Epidermal melanocyte (primary cell): ENCODE data around the gene CENPW.

Source experiments
- DNase-seq: peaks from one replicate; pipeline ENCODE4 v3.0.0; 2011; ENCODE audit warnings: low spot score; ENCODE audit not compliant: insufficient read length

CENPW gene

DNA sequence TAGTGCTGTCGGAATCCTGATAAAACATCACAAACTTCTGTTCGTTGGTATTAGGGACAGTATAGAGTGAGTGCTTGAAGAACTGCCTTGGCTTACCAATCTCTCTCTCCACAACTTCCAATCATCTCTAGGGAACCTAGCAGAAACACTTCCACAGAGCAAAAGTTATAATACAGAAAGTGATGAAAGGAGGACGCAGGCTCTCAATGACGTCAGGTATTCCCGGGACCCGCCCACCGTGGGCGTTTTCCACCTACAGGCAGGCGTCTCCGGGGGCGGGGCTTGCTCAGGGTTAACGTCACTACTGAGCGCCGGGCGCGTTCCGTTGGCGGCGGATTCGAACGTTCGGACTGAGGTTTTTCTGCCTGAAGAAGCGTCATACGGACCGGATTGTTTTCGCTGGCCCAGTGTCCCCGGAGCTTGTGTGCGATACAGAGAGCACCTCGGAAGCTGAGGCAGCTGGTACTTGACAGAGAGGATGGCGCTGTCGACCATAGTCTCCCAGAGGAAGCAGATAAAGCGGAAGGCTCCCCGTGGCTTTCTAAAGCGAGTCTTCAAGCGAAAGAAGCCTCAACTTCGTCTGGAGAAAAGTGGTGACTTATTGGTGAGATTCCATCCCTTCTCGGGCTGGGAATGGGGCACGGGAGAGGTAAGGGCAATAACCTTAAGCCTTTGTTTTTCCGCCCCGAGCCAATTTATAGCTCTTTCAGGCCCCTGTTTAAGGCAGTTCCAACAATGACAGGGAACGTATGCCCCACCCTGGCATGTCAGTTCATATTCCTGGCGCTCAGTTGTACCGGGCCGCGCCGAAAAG lies at the start of gene CENPW:
Gene CENPW, plus strand, starts transcription at position 320 of the 814 bp plus-strand sequence. Its CDS starts 159 bp downstream, at position 479.
- DNase-seq, result peak; percentile 76

DNA sequence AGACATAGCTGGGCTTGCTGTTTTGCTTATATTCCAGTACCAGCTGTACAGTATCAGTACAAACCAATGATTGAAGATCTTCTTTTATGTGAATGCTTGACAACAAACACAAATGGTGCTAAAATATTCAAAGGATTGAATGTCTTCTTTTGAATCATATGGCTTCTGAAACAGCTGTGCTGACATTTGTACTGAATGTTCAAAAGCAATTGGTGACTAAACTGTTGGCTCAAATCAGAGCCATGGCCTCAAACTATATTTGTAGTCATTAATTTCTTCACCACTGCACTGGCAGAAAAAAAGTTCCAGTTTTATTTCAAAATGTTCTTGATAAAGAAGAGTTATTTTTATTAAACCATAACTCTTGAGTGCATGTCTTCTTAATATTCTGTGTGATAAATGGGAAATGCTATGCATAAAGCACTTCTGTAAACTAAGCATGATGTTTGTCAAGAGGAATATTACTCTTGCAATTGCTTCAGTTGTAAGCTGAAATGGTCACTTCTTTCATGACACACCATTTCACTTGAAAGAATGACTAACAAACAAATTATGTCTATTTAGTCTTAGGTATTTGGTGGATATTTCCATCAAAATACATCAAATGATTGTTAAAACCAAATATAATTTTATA lies 45.9 kb upstream of the CENPW start:
- DNase-seq, result no peak

DNA sequence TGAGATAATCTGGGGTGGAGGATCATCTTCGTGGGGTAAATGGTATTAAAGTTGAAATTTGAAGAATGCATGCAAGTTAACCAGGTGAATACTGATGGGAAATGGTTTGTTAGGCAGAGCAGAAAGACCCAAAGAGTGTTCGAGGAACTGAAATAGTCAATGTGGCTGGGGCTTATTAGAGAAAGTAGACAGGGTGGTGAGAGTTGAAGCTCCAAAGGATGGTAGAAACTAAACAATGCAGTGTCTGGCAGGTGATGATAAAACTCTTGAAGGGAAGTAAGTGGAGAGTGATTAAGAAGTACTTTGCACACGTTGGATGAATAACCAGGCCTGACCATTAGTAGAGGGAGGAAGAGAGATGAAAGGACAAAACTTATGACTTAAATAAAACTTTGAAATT lies 39.8 kb upstream of the CENPW start:
- no peak for DNase-seq

DNA sequence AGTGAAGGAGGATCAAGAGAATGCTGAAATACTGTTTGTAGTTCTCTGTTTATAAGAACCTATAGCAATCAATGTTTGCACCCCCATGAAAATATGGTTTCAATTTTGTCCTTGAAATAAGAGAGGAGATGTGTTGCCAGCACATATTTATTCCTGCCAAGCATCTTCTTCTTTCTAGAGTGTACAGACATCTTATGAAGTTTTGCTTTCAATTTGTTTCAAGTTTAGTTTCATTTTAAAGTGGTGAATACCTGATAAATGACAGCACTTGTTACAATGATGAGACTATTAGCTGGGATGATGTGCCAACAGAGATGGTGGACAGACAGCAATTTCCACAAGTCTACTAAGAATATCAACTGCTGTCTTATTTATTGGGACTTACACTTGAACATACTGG lies 39.2 kb upstream of the CENPW start:
- no peak for DNase-seq

DNA sequence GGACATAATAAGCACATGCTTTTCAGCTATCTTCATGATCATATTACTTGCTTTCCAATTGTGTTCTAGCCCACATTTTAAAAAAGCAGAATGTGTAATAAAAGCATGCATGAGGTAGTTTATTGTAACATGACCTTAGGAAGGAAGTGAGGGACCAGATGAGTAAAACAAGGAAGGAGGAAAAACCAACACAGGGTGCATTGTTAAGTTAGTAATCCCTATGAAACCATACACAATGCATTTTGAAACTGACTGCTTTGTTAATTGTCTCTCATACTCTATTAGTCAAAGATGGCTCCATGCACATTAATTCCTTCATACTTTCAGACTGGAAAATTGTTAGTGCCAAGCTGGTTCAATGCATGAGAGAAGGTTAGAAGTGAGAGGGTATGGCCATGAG lies 37.7 kb upstream of the CENPW start:
- no peak for DNase-seq

DNA sequence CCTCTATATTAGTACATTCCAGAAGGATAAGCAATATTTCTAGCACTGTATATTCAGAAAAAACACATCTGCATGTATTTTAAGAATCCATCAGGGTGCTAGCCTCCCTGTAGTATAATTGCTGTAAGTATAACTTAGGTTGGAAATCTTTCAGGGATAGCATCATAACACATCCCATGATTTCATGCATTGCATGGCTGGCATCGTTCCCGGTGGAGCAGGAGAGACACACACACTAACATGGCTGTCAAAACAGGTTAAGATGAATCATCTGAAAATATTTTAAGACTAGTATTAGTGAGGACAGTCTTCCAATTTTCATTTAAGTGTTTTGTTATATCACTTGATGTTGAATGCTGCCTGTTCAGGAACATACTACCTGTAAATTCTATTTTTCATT lies 32.1 kb upstream of the CENPW start:
- no peak for DNase-seq

DNA sequence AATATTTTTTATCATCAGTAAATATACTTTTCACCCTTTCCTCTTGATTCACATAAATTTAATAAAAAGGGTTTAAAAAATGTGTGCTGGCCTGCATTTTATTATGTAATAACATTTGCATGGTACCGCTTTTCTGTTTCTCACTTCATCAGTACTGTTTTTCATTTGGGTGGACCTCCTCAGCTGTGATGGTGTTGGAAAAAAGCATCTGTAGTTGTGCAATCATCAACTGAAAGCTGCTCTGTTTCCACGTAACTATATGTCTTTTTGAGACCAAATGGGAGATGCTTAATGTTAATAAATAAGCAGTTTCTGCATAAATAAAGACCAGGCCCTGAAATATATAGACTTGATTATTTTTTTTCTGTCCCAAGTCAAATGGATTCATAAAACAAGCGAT lies 31.6 kb upstream of the CENPW start:
- DNase-seq, result no peak

DNA sequence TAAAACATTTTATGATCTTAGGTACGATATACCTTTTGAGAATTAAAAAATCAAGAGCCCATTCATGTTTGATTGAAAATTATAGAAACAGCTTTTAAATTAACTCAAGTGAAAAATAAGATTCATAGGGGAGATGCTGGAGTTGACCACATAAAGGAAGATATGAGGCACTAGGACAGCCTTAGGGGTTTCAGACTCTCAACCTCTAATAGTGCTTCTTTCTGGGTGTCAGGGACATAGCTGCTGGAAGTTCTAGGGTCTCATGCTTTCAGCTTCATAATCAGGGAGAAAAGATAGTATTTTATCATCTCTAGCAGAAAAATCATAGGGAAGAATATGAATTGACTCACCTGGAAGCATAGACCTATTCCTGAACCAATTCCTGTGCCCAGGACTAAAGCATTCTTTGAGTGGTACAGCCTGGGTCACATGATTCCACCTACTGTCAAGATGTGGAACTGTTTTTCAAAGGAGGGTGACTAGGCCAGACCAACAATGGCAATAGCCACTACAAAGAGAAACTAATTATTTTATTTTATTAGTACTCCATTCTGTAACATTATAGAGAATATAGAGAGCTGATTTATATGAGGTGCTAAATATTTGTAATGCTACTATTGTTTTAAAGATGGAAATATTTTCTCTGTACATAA lies 27.8 kb upstream of the CENPW start:
- no peak for DNase-seq

DNA sequence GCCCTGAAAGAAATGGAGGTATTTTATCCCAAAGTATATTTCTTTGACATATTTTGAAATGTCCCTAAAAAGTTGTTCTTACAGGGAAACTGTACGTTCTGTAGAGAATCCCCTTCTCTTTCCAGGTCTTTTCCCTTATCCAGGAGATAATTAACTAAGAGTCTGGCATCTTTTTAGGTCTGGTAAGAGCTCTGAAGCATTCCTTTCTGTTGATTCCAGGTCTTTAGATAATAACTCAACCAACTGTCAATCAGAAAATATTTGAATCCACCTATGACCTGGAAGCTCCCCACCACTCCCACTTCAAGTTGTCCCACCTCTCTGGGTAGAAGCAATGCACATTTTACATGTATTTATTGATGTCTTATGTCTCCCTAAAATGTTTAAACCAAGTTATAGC lies 26.0 kb upstream of the CENPW start:
- no peak for DNase-seq

DNA sequence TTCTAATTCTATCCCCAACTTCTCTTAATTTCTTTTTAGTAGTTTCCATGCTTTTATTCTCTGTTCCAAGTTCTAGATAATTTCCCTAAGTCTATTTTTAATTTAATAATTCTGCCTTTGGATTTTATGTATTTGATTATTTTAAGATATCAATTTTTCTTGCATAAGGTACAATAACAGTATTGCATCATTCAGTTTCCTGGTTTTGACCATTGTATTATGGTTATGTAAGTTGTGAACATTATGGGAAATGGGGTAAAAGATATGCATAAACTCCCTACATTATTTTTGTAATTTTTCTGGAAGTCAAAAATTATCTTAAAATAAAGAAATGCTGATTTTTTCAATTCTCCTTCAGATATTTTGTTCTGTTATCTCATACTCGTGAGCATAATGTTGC lies 21.1 kb upstream of the CENPW start:
- DNase-seq, result no peak

DNA sequence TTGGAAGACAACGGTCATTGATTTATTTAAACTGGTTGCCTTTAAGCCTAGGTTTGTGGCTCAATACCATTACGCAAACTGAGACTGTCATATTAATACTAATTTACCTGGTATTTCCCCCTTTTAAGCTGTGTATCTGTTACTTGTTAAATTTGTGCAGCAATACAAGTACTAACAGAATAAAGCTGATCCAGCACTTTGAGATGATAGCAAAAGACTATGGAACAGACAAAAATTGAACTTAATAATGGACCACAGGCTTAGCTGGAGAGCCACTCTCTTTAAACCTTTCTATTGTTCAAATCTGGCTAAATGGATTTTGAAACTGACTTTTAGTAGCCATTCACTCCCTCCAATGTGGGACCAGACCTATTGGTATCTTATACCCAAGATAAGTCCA lies 6.2 kb upstream of the CENPW start:
- DNase-seq, result no peak

DNA sequence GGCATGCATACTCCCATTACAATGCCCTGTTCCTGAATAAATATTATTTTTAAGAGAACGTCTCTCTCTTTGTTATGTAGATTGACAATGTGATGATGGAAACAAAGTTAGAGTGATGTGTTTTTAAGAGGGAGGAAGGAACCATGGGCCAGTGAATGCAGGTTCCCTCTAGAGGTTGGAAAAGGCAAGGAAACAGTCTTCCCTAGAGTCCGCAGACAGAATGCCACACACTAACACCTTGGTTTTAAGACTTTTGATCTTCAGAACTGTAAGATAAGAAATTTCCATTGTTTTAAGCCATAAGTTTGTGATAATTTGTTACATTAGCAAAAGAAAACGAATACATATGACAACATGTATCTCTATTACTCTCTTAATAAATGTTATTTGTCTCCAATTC lies 4.7 kb upstream of the CENPW start:
- no peak for DNase-seq

DNA sequence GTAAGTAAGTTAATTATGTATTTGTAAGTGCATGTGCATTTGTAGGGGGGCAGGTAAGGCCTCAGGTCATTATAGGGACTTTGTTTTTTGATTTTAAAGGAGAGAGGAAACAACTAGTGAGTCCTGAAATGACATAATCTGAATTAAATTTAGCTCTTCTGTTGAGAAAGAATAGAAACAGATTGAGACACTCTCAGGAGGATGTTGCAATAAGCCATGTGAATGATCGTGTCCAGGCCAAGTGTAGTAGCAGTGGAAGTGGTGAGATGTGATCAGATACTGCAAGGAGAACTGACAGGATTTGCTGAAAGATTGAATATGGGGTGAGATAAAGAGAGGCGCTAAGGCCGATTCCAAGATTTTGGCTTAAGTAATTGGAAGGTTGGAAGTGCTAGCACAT lies 2.6 kb upstream of the CENPW start:
- peak; percentile 30 for DNase-seq

DNA sequence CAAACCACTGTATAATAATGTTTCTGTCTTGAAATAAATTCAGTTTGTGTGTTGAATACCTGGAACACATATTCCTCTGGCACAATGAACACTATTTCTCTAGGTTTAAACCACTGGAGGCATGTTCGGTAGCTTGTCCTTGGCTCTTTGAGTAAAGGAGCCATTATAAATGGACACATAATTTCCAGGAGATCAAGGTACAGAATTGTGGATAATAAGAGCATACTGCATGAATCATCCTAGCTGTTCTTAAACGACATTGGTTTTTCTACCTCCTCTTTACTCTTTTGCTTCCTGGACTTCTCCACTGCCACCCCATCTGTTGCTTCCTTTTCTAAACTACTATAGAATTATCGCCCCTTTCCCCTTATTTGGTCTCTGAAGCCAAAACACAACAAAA lies 1.2 kb downstream of the CENPW start:
- DNase-seq, result no peak

DNA sequence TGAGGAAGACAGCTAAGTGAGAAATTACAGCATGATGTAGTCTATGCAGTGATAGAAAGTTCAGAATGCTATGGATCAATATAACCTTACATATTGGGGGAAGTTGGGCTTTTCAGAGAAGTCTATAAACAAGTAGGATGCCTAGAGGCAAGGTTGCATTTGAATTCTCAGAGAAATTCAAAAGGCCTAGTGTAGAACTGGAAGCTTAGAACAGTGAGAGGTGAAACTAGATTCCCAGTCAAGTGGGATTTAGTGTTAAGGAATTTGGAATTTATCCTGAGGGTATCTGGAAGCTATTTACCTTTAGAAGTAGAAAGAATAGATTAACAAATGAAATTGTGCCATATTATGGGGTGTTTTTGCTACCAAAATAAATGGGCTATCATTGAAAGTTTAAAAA lies 4.3 kb downstream of the CENPW start:
- no peak for DNase-seq

DNA sequence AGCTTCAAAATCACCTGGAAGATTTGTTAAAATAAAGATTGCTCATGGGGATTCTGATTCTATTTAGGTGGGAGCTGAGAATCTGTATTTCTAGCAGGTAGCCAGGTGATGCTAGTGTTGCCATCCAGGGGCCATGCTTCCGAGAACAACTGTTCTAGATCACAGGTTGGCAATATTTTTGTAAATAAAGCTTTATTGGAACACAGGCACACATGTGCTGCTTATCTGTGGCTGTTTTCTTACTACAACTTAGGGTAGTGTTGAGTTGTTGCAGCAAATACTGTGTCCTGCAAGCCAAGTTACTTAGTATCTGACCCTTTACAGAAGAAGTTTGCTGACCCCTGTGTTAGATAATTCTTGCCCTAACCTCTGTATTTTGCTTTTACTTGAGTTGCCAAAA lies 12.0 kb downstream of the CENPW start:
- DNase-seq, result no peak

DNA sequence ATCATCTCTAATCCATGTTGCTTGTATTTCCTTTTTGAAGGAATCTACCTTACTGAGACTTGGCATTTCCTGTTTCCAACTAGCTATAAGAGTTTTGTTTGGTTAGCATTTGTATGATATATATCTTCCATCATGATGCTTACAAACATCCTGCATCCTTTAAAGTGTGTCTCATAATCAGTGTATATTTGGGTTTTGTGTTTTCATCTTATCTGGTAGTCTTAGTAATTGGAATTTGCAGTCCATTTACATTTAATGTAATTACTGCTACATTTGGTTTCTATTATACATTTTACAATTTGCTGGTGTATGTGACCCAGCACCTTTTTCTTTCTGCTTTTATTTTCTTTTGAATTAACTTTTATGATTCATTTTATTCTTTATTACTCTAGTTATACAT lies 12.6 kb downstream of the CENPW start:
- no peak for DNase-seq

DNA sequence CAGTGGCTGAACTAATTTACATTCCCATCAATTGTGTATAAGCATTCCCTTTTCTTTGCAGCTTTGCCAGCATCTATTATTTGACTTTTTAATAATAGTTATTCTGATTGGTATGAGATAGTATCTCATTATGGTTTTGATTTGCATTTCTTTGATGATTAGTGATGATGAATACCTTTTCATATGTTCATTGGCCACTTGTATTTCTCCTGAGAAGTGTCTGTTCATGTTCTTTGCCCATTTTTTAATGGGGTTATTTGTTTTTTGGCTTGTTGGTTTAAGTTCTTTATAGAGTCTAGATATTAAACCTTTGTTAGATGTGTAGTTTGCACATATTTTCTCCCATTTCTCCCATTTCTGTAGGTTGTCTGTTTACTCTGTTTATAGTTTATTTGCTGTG lies 16.6 kb downstream of the CENPW start:
- no peak for DNase-seq

DNA sequence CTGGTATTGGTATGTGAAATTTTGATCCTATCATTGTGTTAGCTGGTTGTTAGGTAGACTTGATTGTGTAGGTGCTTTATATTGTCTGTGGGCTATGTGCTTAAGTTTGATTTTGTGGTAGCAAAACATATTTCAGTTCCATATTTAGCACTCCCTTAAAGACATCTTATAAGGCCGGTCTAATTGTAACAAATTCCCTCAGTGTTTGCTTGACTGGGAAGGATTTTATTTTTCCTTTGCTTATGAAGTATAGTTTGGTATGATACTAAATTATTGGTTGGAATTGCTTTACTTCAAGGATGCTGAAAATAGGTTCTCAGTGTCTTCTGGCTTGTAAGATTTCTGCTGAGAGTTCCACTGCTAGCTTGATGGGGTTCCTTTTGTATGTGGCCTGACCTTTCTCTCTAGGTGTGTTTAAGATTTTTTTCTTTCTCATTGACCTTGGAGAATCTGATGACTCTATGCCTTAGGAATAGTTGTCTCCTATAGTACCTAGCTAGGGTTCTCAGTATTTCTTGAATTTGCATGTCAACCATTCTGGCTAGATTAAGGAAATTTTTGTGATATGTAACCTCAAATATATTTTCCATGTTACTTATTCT lies 20.1 kb downstream of the CENPW start:
- no peak for DNase-seq

DNA sequence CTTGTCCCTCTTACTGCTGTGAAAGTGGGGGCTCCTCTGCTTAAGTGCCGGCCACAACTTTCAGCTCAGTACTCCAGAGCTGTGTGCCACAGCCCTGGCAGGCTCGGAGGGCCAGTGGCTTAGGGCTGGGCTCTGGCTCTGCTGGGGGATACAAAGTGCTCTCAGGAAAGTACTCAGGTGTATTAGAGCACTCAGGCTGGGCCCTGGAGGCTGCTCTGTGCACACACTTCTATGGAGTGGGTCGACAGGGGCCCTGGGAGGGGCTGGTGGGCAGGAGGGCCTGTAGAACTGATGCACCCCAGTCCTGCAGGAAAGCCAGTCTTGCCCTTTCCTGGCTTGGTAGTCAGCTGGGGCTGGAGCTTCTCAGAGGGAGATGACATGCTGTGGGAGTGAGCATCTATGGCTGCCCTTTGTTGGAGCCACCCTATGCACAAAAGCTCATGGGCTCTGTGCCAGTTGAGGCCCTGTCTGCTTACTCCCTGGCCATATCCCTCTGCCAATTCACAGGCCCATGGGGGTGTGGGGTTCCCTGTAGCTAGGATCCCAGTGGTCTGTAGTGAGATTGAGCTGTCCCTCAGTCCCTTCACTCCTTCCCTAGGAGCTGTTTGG lies 22.0 kb downstream of the CENPW start:
- DNase-seq, result no peak

DNA sequence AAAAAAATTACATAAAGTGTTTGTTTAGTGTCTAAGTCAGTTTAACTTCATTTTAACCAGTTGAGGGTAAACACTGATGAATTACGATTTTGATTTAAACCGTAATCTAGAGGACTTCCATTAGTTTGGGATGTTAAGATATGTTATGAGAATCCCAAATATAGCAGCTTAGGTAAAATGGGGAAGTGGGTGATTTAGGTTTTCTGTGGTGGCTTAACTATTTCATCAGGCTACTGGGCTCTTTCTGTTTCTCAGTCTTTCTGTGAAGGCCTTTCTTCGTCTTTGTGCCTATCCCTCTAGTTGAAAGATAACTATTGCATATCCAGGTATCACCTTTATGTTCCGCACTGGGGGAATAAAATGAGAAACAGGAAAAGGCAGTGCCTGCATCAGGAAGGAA lies 27.9 kb downstream of the CENPW start:
- no peak for DNase-seq

DNA sequence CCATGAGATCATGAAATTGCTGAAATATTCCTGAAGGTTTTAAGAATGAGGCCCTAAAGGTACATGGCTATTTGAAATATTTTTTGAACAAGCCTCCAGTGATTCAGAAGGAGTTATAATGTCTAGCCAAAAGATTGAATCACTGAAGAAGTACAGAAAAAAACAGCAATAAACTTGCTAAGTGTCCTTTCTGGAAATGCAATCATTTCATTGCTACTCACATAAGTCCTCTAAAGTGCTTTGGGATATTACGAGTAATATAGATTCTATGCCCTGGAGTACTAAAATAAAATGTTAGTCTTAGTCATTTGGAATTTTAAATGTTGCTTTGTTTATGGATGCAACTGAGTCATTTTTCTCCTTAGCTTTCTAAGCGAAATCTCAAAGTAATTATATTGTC lies 32.7 kb downstream of the CENPW start:
- DNase-seq, result no peak
